Activated T-helper 9 cell treated with anti-CD3 and anti-CD28 coated beads, Interleukin-2, amount 50 U/mL, for 16 hours (primary cell): ENCODE data around the gene TBX5.

Source experiments
- DNase-seq: peaks from one replicate; pipeline ENCODE4 v3.0.0-alpha.2; 2020; ENCODE audit warnings: low read depth

The TBX5 gene

GRCh38 chr12:114430306-114430705, 24.4 kb upstream of the TBX5 start:
- DNase-seq: no peak

GRCh38 chr12:114425031-114425626, 19.2 kb upstream of the TBX5 start:
- DNase-seq: no peak

- no peak for DNase-seq
Measured at GRCh38 chr12:114420944-114421335, 15.0 kb upstream of the TBX5 start.

- no peak for DNase-seq
Measured at GRCh38 chr12:114420182-114420943, 14.4 kb upstream of the TBX5 start.

GRCh38 chr12:114416028-114416427, 10.1 kb upstream of the TBX5 start:
- DNase-seq: no peak

GRCh38 chr12:114415525-114415868, 9.6 kb upstream of the TBX5 start:
- DNase-seq: no peak

GRCh38 chr12:114414866-114415524, 9.1 kb upstream of the TBX5 start:
- no peak for DNase-seq

GRCh38 chr12:114414031-114414865, 8.3 kb upstream of the TBX5 start:
- no peak for DNase-seq

- no peak for DNase-seq
Measured at GRCh38 chr12:114412825-114413749, 7.1 kb upstream of the TBX5 start.

GRCh38 chr12:114412307-114412706, 6.4 kb upstream of the TBX5 start:
- DNase-seq: no peak

GRCh38 chr12:114411071-114411837, 5.3 kb upstream of the TBX5 start:
- DNase-seq: no peak

GRCh38 chr12:114409852-114410600, 4.1 kb upstream of the TBX5 start:
- no peak for DNase-seq

GRCh38 chr12:114408886-114409851, 3.2 kb upstream of the TBX5 start:
- DNase-seq: no peak

- no peak for DNase-seq
Measured at GRCh38 chr12:114408471-114408885, 2.5 kb upstream of the TBX5 start.

- no peak for DNase-seq
Measured at GRCh38 chr12:114407842-114408411, 2.0 kb upstream of the TBX5 start.

GRCh38 chr12:114406984-114407841, 1.3 kb upstream of the TBX5 start:
- no peak for DNase-seq

GRCh38 chr12:114406316-114406983, 506 bp upstream of the TBX5 start:
- no peak for DNase-seq
